Endothelial cell of umbilical vein (primary cell): ENCODE results near the gene RNF112. TPM values are rescaled to one million over a fixed set of nuclear protein-coding genes. Genes with fewer than 3 reads are reported as not detected.
"Not testable (repeated sequence)": the region's sequence is repeated elsewhere in the genome, so short reads cannot be mapped to it uniquely, and the experiment has no call there.

Experiments
- BruUV-seq: library from RNA; stranded (reverse); fragments of 400-500 nt; replicated peaks from 2 replicates; lab custom pipeline; 2021; lab: Mats Ljungman, UMichigan
- CTCF ChIA-PET: fragments of 300-600, 350-600 bp; sonication (Branson Sonifier 250); formaldehyde crosslinking; loops from one replicate; lab custom pipeline; 2021; ENCODE audit warnings: antibody characterized with exemption, inconsistent platforms; lab: Charles Lee
- POLR2A ChIA-PET: fragments of 300-600, 350-600 bp; sonication (Branson Sonifier 250); formaldehyde crosslinking; loops from one replicate; lab custom pipeline; 2021; ENCODE audit warnings: antibody characterized with exemption, inconsistent platforms; lab: Charles Lee
- DNase-seq: peaks from one replicate; pipeline ENCODE4 v3.0.0-alpha.2; 2011; ENCODE audit warnings: low read depth, low spot score
- FAIRE-seq: peaks from 2 replicates; lab custom pipeline; 2011; peaks lifted over from hg19 to GRCh38; lab: Jason Lieb, UNC
- H2AFZ ChIP-seq: 2 replicates; pipeline ENCODE4 v1.6.0; 2012; ENCODE audit warnings: low read depth, low read length, control low read depth, inconsistent platforms
- H3K27ac ChIP-seq: 2 replicates; pipeline ENCODE4 v1.5.1; 2011; ENCODE audit warnings: low read depth, mild to moderate bottlenecking, control low read depth, low read length, moderate library complexity; ENCODE audit not compliant: insufficient read depth
- H3K27me3 ChIP-seq, 2 experiments: 2 replicates each; pipeline versions ENCODE4 v1.6.0 to v1.6.1; 2011; ENCODE audit warnings: low read length in 2 of 2, mixed read lengths in 1 of 2; ENCODE audit not compliant: control insufficient read depth in 2 of 2, insufficient read depth in 2 of 2
- H3K36me3 ChIP-seq, 2 experiments: 2 replicates in 1 of 2; 3 replicates in 1 of 2; pipeline ENCODE4 v1.5.1; 2011; ENCODE audit warnings: low read length in 2 of 2, mild to moderate bottlenecking in 1 of 2, moderate library complexity in 1 of 2; ENCODE audit not compliant: control insufficient read depth in 2 of 2, insufficient read depth in 2 of 2; ENCODE audit errors: extremely low read depth in 1 of 2
- H3K4me1 ChIP-seq: 3 replicates; pipeline ENCODE4 v1.5.1; 2011; ENCODE audit warnings: mild to moderate bottlenecking, low read length; ENCODE audit not compliant: control insufficient read depth, insufficient read depth; ENCODE audit errors: extremely low read depth
- H3K4me2 ChIP-seq: 2 replicates; pipeline ENCODE4 v1.6.1; 2011; ENCODE audit warnings: low read length, control low read depth, mixed read lengths; ENCODE audit not compliant: insufficient read depth
- H3K4me3 ChIP-seq, 3 experiments: fragments of 200-600 bp in 1 of 3; sonication (generic), shearing (Covaris generic) in 1 of 3; replicated peaks in 1 of 3; 2 replicates each; pipeline ENCODE4 v1.5.1; 2011 to 2016; ENCODE audit warnings: control low read depth in 3 of 3, low read length in 3 of 3, mild to moderate bottlenecking in 2 of 3, inconsistent platforms in 1 of 3, low read depth in 1 of 3, moderate library complexity in 1 of 3; ENCODE audit not compliant: insufficient read depth in 1 of 3
- H3K79me2 ChIP-seq: 2 replicates; pipeline ENCODE4 v1.6.0; 2012; ENCODE audit warnings: low read length, inconsistent platforms; ENCODE audit not compliant: control insufficient read depth, insufficient read depth
- H3K9ac ChIP-seq: replicated peaks from 2 replicates; pipeline ENCODE3; 2011; ENCODE audit warnings: low read length, control low read depth; ENCODE audit not compliant: insufficient read depth; ENCODE audit errors: extremely low read depth
- H3K9me1 ChIP-seq: replicated peaks from 3 replicates; pipeline ENCODE4 v1.6.0; 2011; ENCODE audit warnings: mild to moderate bottlenecking, low read length; ENCODE audit not compliant: control insufficient read depth, insufficient read depth; ENCODE audit errors: extremely low read depth
- H3K9me3 ChIP-seq: replicated peaks from 2 replicates; pipeline ENCODE4 v1.5.1; 2012; ENCODE audit warnings: low read length, inconsistent platforms; ENCODE audit not compliant: control insufficient read depth, insufficient read depth
- H4K20me1 ChIP-seq: replicated peaks from 2 replicates; pipeline ENCODE3; 2011; ENCODE audit warnings: mild to moderate bottlenecking, low read length; ENCODE audit not compliant: control insufficient read depth, insufficient read depth; ENCODE audit errors: extremely low read depth
- dilution Hi-C: fragments of 300-500 bp; cut with MboI; formaldehyde crosslinking; loops from one replicate; pipeline ENCODE4 v1.15.0; 2019; ENCODE audit warnings: low sequenced_read_pairs; ENCODE audit not compliant: extremely low pct_ligation_motif_present
- intact Hi-C: fragments of 100-400 bp; cut with micrococcal nuclease; formaldehyde crosslinking; loops from one replicate; pipeline ENCODE4 v1.10.0; 2022
- polyA plus RNA-seq, 4 experiments: library from polyadenylated mRNA; depleted of rRNA in 3 of 4; stranded (reverse) in 3 of 4; unstranded in 1 of 4; fragments of >200 nt; gene quantifications; 2 replicates each; pipeline versions ENCODE4 v1.2.1 to v1.2.3, GENCODE V29; 2011 to 2012; ENCODE audit warnings: missing spikeins in 1 of 4
- total RNA-seq: library from RNA; stranded (reverse); gene quantifications from 2 replicates; pipeline ENCODE4 v1.2.3, GENCODE V29; 2021

RNF112 gene
- total and polyA plus RNA-seq, 2 donors (not counting 3 experiments of a cell fraction or from before 2014, with no cell fraction given), result 0.06 to 0.11 TPM

- H3K27ac ChIP-seq, H3K79me2 ChIP-seq, H3K27me3 ChIP-seq, H2AFZ ChIP-seq, POLR2A ChIA-PET, H4K20me1 ChIP-seq, H3K4me2 ChIP-seq, DNase-seq, H3K36me3 ChIP-seq, intact Hi-C loops, BruUV-seq, CTCF ChIA-PET, H3K4me3 ChIP-seq, H3K9me1 ChIP-seq, dilution Hi-C loops, H3K9me3 ChIP-seq, FAIRE-seq, H3K4me1 ChIP-seq, H3K9ac ChIP-seq: not testable (repeated sequence)
These were observed 47.4 kb downstream of the RNF112 start for GRCh38 chr17:19458481-19458880.

GRCh38 chr17:19459018-19459655 lies 48.1 kb downstream of the RNF112 start:
- H4K20me1 ChIP-seq, H2AFZ ChIP-seq, H3K36me3 ChIP-seq, POLR2A ChIA-PET, H3K4me2 ChIP-seq, dilution Hi-C loops, BruUV-seq, H3K4me1 ChIP-seq, H3K27me3 ChIP-seq, H3K9ac ChIP-seq, H3K9me3 ChIP-seq, DNase-seq, H3K79me2 ChIP-seq, H3K27ac ChIP-seq, intact Hi-C loops, H3K4me3 ChIP-seq, H3K9me1 ChIP-seq, FAIRE-seq, CTCF ChIA-PET: not testable (repeated sequence)
